K562 (cell line): ENCODE measurements around the gene SRBD1. TPM values are rescaled to one million over a fixed set of nuclear protein-coding genes. Genes with fewer than 3 reads are reported as not detected.

Experiments used
- BRF2 ChIP-seq: IDR thresholded peaks from 3 replicates; pipeline ENCODE4 v1.6.1; 2011; ENCODE audit warnings: borderline replicate concordance, mild to moderate bottlenecking; ENCODE audit not compliant: insufficient read length, insufficient read depth
- CBFA2T2 ChIP-seq: fragments of 450-650 bp; conservative IDR thresholded peaks from 2 replicates; pipeline ENCODE4 v1.6.1; 2017; ENCODE audit warnings: mild to moderate bottlenecking
- CBX8 ChIP-seq: fragments of 200-600 bp; sonication (generic); IDR thresholded peaks from 2 replicates; pipeline ENCODE4 v1.6.1; 2012; ENCODE audit warnings: borderline replicate concordance, mixed run types, low read depth, mild to moderate bottlenecking, moderate library complexity, mixed read lengths, low read length, control low read depth, inconsistent platforms; ENCODE audit not compliant: poor library complexity, severe bottlenecking; ENCODE audit errors: extremely low read depth
- CHD7 ChIP-seq: fragments of 200-600 bp; sonication (generic); IDR thresholded peaks from one replicate; pipeline ENCODE4 v1.6.1; 2012; ENCODE audit warnings: mild to moderate bottlenecking, low read depth, low read length, inconsistent platforms
- GABPB2 ChIP-seq: fragments of 250-450 bp; sonication (Bioruptor Pico); conservative IDR thresholded peaks from 2 replicates; pipeline ENCODE4 v1.5.1; 2021; ENCODE audit warnings: mild to moderate bottlenecking
- HINFP ChIP-seq: fragments of 450-650 bp; conservative IDR thresholded peaks from 2 replicates; pipeline ENCODE4 v1.6.1; 2016; ENCODE audit warnings: missing genetic modification characterization, low read depth, mild to moderate bottlenecking, control low read depth, missing compliant biosample characterization
- HSF4 ChIP-seq: fragments of 250-450 bp; sonication (Bioruptor Pico); IDR thresholded peaks from 2 replicates; pipeline ENCODE4 v2.1.2; 2022; ENCODE audit warnings: mild to moderate bottlenecking, moderate library complexity, borderline replicate concordance
- JUN ChIP-seq, 2 experiments: sonication (generic) in 1 of 2; formaldehyde crosslinking in 1 of 2; IDR thresholded peaks; 2 replicates each; pipeline versions ENCODE4 v1.6.1 to v1.8.0; 2012 to 2022; ENCODE audit warnings: borderline replicate concordance in 2 of 2, mild to moderate bottlenecking in 2 of 2, improper control_type of control experiment in 1 of 2, low read depth in 1 of 2, low read length in 1 of 2, missing genetic modification reagents in 1 of 2
- NEUROD1 ChIP-seq: fragments of 150-350 bp; IDR thresholded peaks from 2 replicates; pipeline ENCODE4 v1.6.1; 2014; ENCODE audit warnings: borderline replicate concordance, low read length, low read depth; ENCODE audit not compliant: partially characterized antibody
- POLR2B ChIP-seq: fragments of 450-650 bp; IDR thresholded peaks from 2 replicates; pipeline ENCODE4 v1.6.1; 2018; ENCODE audit warnings: low read depth; ENCODE audit not compliant: partially characterized antibody
- PRPF4 ChIP-seq: fragments of 200-400 bp; formaldehyde crosslinking; IDR thresholded peaks from one replicate; pipeline ENCODE4 v1.6.1; 2017; ENCODE audit warnings: low read length, low read depth, mild to moderate bottlenecking; ENCODE audit not compliant: insufficient read depth, poor library complexity, severe bottlenecking
- polyA plus RNA-seq, 8 experiments: library from polyadenylated mRNA; depleted of rRNA in 4 of 8; stranded (reverse) in 5 of 8; unstranded in 3 of 8; fragments of >200 nt; fragmentation: Nextera tagmentation in 2 of 8; fragmentation: Illumina TruSeq in 1 of 8; extraction: Ambion mirVana in 2 of 8; extraction: Trizol in 1 of 8; gene quantifications; 2 replicates each; pipeline versions ENCODE4 v1.2.1 to v1.2.3, GENCODE V29; 2011 to 2014; ENCODE audit warnings: inconsistent platforms in 1 of 8, missing spikeins in 1 of 8
- total RNA-seq, 7 experiments: library from RNA; depleted of rRNA in 6 of 7; stranded (reverse); fragments of >200 nt in 6 of 7; fragmentation: Illumina TruSeq in 2 of 7; extraction: Trizol in 2 of 7; gene quantifications; 2 replicates each; pipeline versions ENCODE4 v1.2.1 to v1.2.3, GENCODE V29; 2011 to 2021; ENCODE audit warnings: low replicate concordance in 1 of 7

Gene SRBD1
- total and polyA plus RNA-seq, 9 of the 15 experiments (the other 6 are each of a cell fraction or from before 2014, with no cell fraction given) = 6.9 to 23.2 (median 14.7) TPM

- TF ChIP-seq CHD7 = no peak
- no peak for TF ChIP-seq NEUROD1
- TF ChIP-seq GABPB2 (CRISPR knock-in tag) = no peak
- no peak for TF ChIP-seq CBFA2T2
- no peak for TF ChIP-seq HSF4
- no peak for TF ChIP-seq PRPF4
- no peak for TF ChIP-seq POLR2B
- no peak for TF ChIP-seq HINFP (tag)
- TF ChIP-seq BRF2 = no peak
- no peak for TF ChIP-seq JUN (IDR thresholded peaks at IDR 0.05; ENCODE audit: borderline replicate concordance, low read depth, low read length)
- TF ChIP-seq JUN (CRISPR knock-in tag; IDR thresholded peaks at IDR 0.05; ENCODE audit: borderline replicate concordance) = no peak
- no peak for TF ChIP-seq CBX8
These were observed 116.6 kb downstream of the SRBD1 start (continued) for GRCh38 chr2:45494275-45494977.
